GM21381 (cell line): ENCODE measurements around the gene TGFA.

Source experiments
- ATAC-seq: cut with Tn5 transposase; IDR thresholded peaks from one replicate; pipeline ENCODE4 v1.9.1; 2021; ENCODE audit warnings: mild to moderate bottlenecking, moderate library complexity; ENCODE audit not compliant: unreplicated experiment

Gene TGFA

DNA sequence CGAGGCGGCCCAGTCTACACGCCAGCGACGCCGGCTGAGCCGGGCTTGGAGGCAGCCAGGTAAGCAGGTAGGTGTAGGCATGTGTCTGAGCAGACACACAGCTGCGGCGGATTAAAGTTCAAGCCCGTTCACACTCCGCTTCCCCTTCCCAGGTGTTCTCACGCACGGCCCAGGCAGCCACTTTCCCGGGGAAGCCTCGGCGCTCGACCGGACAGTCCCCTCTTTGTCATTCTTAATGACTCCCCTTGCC is 367 bp downstream of the TGFA start:
- ATAC-seq, result peak; percentile 12

DNA sequence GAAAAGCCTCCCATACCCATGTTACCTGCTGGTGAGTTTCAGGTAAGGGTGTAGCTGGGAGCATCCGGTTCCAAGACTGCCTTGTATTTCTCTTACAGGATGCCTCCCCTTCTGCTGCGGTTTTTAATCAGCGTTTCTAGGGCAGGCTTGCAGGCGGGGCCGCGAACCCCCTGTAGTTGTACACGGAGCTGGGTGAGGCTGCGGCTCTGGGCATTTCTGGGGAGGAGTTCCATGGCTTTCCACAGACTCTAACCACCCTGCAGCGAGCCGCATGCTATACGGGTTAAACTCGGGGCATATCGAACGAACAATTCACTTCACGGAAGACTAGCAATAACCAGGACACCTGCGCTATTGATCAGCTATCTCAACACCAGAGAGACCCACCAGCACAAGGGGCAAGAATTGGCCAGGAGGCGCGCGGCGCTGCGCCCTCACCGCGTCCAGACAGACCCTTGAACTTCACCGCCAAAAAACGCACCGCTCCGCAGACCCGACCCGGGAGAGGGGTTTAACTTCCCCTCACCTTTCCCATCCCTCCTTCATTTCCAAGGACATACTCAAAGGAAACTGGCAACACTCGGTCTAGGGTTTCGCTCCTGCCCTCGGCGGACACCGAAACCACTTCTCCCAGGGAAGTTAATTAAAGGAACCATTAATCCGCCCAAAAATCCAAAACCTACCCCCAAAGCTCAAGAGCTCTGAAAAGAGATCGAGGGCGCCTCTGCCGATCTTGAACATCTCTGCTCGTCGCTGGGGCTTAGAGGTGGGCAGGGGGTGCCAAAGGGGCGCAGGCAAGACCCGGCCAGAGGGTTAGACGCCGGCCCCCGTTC is 909 bp downstream of the TGFA start:
- ATAC-seq, result no peak

- no peak for ATAC-seq
These were observed 2.5 kb downstream of the TGFA start for GRCh38 chr2:70551167-70551566.

GRCh38 chr2:70549962-70550361 is 3.7 kb downstream of the TGFA start:
- no peak for ATAC-seq

- ATAC-seq, result no peak
These were observed 4.4 kb downstream of the TGFA start for GRCh38 chr2:70549064-70549710.

DNA sequence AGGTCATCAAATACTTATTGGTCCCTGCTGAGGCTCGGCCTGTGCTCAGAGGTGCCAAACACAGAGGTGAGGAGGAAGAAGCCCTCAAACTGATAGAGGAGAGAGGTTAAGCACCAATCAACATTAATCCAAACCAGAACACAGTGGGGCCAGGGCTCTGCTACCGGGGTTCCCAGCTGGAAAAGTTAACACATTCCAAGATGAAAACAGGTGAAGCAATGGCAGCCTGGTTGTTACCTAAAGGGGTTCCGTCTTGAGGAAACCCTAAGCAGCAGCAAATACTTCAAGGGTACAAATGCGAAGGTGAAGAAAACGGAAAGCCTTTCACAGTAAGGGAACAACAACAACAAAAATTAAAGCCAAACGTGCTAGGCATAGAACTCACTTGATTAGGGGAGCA is 5.4 kb downstream of the TGFA start:
- no peak for ATAC-seq

DNA sequence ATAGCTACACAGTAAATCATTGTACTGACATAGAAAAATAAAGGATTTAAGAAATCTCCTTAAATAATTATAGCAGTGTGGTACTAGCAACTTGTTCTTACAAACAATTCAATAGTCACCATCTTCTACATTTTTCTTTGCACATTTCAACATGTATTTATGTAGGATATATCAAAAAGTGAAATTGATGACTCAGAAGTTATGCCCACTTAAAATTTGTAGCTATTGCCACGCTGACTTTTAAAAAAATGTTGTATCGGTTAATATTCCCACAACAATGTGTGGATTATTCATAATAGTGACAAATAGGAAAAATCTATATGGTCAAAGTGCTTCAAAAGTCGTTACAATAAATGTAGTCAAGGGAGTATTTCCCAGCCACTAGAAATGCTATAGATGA is 6.7 kb downstream of the TGFA start:
- ATAC-seq, result no peak

- ATAC-seq, result no peak
These were observed 7.2 kb downstream of the TGFA start for GRCh38 chr2:70546376-70546775.

- ATAC-seq, result no peak
These were observed 12.1 kb downstream of the TGFA start for GRCh38 chr2:70541481-70542020.

DNA sequence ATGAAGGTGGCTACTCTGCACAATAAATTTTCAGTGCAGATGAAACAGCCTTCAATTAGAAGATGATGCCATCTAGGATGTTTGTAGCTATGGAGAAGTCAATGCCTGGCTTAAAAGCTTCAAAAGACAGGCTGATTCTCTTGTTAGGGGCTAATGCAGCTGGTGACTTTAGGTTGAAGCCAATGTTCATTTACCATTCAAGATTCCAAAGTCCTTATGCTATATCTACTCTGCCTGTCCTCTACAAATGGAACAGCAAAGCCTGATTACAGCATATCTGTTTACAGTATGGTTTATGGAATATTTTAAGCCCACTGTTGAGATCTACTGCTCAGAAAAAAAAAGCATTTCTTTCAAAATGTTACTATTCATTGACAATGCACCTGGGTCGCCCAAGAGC is 15.8 kb downstream of the TGFA start:
- no peak for ATAC-seq

- no peak for ATAC-seq
These were observed 17.0 kb downstream of the TGFA start for GRCh38 chr2:70536517-70537055.

DNA sequence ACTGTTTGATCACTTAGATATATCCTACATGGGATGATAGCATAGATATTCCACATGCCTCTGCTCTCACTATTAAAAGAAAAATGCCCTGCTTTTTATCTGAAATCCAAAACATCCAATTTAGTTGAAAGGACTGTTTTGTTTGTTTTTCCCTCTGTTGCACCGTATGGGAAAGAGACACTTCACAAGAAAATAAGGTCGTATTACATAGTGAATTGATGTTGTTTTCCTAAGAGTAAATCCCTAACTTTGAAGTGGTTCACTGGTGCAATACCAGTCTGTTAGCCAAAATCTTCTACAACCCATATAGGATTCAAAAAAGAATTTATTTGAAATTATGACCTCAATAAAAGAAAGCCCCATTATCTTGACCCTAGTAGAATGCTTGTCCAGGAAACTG is 18.1 kb downstream of the TGFA start:
- no peak for ATAC-seq

DNA sequence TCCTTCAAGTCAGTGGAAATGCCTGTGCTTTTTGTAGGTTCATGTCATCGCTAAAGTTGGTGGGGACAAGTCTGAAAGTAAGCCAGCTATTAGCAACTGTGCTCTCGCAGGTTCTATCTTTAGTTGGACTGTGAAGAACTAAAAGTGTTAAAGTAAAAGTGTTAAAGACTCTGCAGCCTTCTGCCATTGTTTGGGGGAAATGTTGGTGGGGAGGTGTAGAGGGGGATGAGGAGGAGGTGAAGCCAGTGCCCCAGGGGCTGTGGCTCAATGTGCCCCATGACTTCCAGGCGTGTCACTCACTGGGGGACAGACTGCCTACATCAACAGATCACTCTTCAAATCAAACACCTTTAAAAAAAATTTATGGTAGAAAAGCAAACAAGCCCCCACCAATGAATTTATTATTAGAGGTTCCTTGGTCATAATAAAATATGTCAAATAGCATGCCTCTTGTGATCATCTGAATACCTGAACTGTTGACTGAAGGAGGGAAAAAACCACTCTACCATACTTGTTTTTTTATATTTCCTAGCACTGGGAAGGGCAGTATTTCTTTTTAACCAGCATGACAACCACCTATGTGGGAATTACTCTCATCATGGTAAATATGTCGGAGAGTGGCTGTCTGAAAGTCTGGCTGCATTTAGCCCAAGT is 19.3 kb downstream of the TGFA start:
- no peak for ATAC-seq

- ATAC-seq, result no peak
These were observed 21.2 kb downstream of the TGFA start for GRCh38 chr2:70532244-70532935.

DNA sequence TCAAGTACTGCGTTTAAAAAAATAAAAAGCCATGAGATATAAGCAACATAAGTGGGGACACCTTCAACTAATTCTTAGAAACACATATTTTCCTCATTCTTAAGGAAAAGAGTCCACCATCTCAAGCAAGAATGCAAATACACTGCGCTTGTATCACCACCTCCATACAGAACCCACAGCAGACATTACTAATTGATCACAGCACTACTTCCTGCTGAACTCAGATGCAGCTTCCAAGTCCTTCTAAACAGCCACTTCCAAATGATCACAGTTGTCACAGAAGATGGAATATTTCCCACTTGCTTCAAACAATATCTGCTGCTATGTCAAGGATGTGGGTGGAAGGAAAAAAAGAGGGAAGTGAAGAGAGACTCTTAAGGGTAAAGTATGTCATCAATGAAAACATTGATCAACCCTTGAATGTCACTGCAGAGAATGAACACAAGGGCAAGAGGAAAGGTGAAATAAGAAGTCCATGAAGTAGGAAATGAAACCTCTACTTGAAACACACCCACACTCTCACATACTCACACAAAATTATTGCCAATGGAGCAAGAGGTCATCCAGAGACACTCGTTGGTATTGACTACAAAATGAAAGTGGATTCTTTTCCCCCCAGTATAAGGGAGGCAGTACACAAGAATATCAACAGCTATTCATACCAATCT is 22.1 kb downstream of the TGFA start:
- ATAC-seq, result no peak

GRCh38 chr2:70529610-70530009 is 24.0 kb downstream of the TGFA start:
- no peak for ATAC-seq

DNA sequence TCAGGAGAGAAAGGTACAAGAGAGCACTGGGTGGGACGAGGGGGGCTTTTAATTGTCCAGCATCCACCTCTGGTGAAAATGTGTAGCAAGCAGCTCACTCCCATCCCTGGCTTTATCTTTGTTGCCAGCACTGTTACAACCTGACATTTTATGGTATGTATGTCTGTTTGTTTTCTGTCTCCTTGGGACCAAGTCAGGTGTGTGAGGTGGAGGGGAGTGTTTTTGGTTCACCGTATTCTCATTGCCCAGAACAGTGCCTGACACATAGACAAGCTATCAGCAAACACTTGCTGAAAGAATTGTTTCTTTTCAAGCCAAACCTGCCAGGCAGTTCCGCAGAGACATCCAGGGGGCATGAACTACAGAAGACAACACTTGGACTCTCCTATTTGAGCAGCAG is 24.7 kb downstream of the TGFA start:
- no peak for ATAC-seq

- no peak for ATAC-seq
These were observed 25.4 kb downstream of the TGFA start for GRCh38 chr2:70528276-70528675.

GRCh38 chr2:70527447-70528080 is 26.1 kb downstream of the TGFA start:
- no peak for ATAC-seq

DNA sequence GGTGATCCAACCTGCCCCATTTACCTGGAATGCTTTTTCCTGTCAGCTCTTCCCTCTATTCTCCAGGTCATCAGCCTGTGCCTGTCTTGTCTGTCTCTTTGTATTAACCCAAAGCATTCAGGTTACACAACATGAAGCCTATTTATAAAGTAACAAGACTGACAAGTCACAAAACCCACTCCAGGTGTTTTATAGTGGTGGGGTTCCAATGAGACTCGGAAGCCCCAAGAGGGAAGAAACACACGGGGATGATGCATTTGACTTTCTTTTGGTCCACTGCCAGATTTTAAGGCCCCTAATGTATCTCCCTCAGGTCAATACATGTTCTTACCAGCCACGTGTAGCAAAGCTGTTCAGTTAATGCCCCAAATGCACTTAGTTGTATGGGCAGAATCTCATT is 27.5 kb downstream of the TGFA start:
- ATAC-seq, result no peak
